PC-3 (cell line): ENCODE data around the gene PLXNB1. TPM values are rescaled to one million over a fixed set of nuclear protein-coding genes. Genes with fewer than 3 reads are reported as not detected.

Source experiments
- ATAC-seq: fragments of 200-7000 bp; cut with Tn5 transposase; 2 replicates; pipeline ENCODE4 v1.9.1; 2020; ENCODE audit warnings: mild to moderate bottlenecking, moderate library complexity
- BruUV-seq: library from RNA; stranded (reverse); fragments of 400-500 nt; replicated peaks from 2 replicates; lab custom pipeline; 2021; lab: Mats Ljungman, UMichigan
- CTCF ChIA-PET: fragments of 300-600 bp; sonication (Branson Sonifier 250); formaldehyde crosslinking; loops from one replicate; lab custom pipeline; 2022; ENCODE audit warnings: antibody characterized with exemption; lab: Charles Lee
- POLR2A ChIA-PET: fragments of 300-600 bp; sonication (Branson Sonifier 250); formaldehyde crosslinking; loops from one replicate; lab custom pipeline; 2022; ENCODE audit warnings: antibody characterized with exemption; ENCODE audit not compliant: unreplicated experiment; lab: Charles Lee
- DNase-seq: peaks from one replicate; pipeline ENCODE4 v3.0.0-alpha.2; 2015
- H2AFZ ChIP-seq: fragments of 300-600 bp; sonication (generic); 2 replicates; pipeline ENCODE4 v1.6.0; 2016; ENCODE audit warnings: antibody characterized with exemption, low read length
- H3F3A ChIP-seq: fragments of 300-600 bp; sonication (generic); one replicate; pipeline ENCODE4 v1.6.0; 2017; ENCODE audit warnings: antibody characterized with exemption, low read length, control low read depth, mild to moderate bottlenecking; ENCODE audit not compliant: unreplicated experiment
- H3K27ac ChIP-seq: fragments of 300-600 bp; sonication (generic); 2 replicates; pipeline ENCODE4 v1.5.1; 2016; ENCODE audit warnings: mild to moderate bottlenecking, low read length
- H3K27me3 ChIP-seq: fragments of 300-600 bp; sonication (generic); 2 replicates; pipeline ENCODE4 v1.6.1; 2016; ENCODE audit warnings: low read length, mixed read lengths
- H3K36me3 ChIP-seq: fragments of 300-600 bp; sonication (generic); 2 replicates; pipeline ENCODE4 v1.6.1; 2016; ENCODE audit warnings: low read depth, mixed run types, low read length, mixed read lengths
- H3K4me1 ChIP-seq: fragments of 300-600 bp; sonication (generic); 2 replicates; pipeline ENCODE4 v1.5.1; 2016; ENCODE audit warnings: low read length; ENCODE audit not compliant: insufficient read depth
- H3K4me2 ChIP-seq: fragments of 300-600 bp; sonication (generic); 2 replicates; pipeline ENCODE4 v1.6.0; 2016; ENCODE audit warnings: low read length
- H3K4me3 ChIP-seq: fragments of 300-600 bp; sonication (generic); 2 replicates; pipeline ENCODE4 v1.5.1; 2016; ENCODE audit warnings: mild to moderate bottlenecking, low read length, mixed read lengths
- H3K79me2 ChIP-seq: fragments of 300-600 bp; sonication (generic); 2 replicates; pipeline ENCODE4 v1.6.1; 2017; ENCODE audit warnings: low read length, mixed read lengths
- H3K9ac ChIP-seq: fragments of 300-600 bp; sonication (generic); 2 replicates; pipeline ENCODE4 v1.6.0; 2016; ENCODE audit warnings: mild to moderate bottlenecking, low read length
- H3K9me2 ChIP-seq: fragments of 300-600 bp; sonication (generic); replicated peaks from 2 replicates; pipeline ENCODE4 v1.6.1; 2016; ENCODE audit warnings: mixed run types, low read length, mixed read lengths
- H3K9me3 ChIP-seq: fragments of 300-600 bp; sonication (generic); 2 replicates; pipeline ENCODE4 v1.6.1; 2016; ENCODE audit warnings: low read length, mixed read lengths
- H4K20me1 ChIP-seq: fragments of 300-600 bp; sonication (generic); 2 replicates; pipeline ENCODE4 v1.6.1; 2016; ENCODE audit warnings: low read length, mixed read lengths
- EZH2 ChIP-seq: fragments of 300-600 bp; sonication (generic); IDR thresholded peaks from one replicate; pipeline ENCODE4 v1.6.1; 2017; ENCODE audit warnings: antibody characterized with exemption, mild to moderate bottlenecking, low read length; ENCODE audit not compliant: unreplicated experiment
- EZH2phosphoT487 ChIP-seq: fragments of 300-600 bp; sonication (generic); IDR thresholded peaks from 2 replicates; pipeline ENCODE4 v1.6.1; 2018; ENCODE audit warnings: mild to moderate bottlenecking, antibody characterized with exemption, low read length, borderline replicate concordance
- intact Hi-C: fragments of 100-400 bp; cut with micrococcal nuclease; formaldehyde crosslinking; loops from 2 replicates; pipeline ENCODE4 v1.9.0; 2023
- total RNA-seq: library from RNA; depleted of rRNA; stranded (reverse); fragments of >200 nt; gene quantifications from 2 replicates; pipeline ENCODE4 v1.2.3, GENCODE V29; 2014
- TF ChIP-seq, protein P1 (sequence below): fragments of 300-600 bp; sonication (generic); conservative IDR thresholded peaks from 2 replicates; pipeline ENCODE4 v1.5.1; 2017; ENCODE audit warnings: antibody characterized with exemption, low read depth, mild to moderate bottlenecking, low read length

PLXNB1 gene
- total RNA-seq, 1 experiment from 2014 or later, result 35.4 TPM

- ChIA-PET CTCF (interaction anchor here (1.9 kb wide), 1 partner anchor 13 kb away, joined by 7 read pairs; no protein-coding TSS in a partner anchor), POLR2A (no interaction called here)
- peaks cover 8% of the 10 kb centered on the region; the same call in 1 of the 2 replicates for H3K9me3 ChIP-seq
- no TSS peak for BruUV-seq
- H3K9ac ChIP-seq, result no peak overlapping the region
- no peaks in the 10 kb centered on the region for H4K20me1 ChIP-seq
- H3K9me2 ChIP-seq, result no peaks in the 10 kb centered on the region
- H2AFZ ChIP-seq, result no peak overlapping the region
- H3F3A ChIP-seq, result no peaks in the 10 kb centered on the region
- no peak overlapping the region for H3K4me3 ChIP-seq
- TF ChIP-seq EZH2phosphoT487 (no peak), EZH2 (no peak)
- TF ChIP-seq, protein P1, sequence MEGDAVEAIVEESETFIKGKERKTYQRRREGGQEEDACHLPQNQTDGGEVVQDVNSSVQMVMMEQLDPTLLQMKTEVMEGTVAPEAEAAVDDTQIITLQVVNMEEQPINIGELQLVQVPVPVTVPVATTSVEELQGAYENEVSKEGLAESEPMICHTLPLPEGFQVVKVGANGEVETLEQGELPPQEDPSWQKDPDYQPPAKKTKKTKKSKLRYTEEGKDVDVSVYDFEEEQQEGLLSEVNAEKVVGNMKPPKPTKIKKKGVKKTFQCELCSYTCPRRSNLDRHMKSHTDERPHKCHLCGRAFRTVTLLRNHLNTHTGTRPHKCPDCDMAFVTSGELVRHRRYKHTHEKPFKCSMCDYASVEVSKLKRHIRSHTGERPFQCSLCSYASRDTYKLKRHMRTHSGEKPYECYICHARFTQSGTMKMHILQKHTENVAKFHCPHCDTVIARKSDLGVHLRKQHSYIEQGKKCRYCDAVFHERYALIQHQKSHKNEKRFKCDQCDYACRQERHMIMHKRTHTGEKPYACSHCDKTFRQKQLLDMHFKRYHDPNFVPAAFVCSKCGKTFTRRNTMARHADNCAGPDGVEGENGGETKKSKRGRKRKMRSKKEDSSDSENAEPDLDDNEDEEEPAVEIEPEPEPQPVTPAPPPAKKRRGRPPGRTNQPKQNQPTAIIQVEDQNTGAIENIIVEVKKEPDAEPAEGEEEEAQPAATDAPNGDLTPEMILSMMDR, result no peak
- peaks cover 27% of the 10 kb centered on the region for H3K27me3 ChIP-seq
- DNase-seq (peak; percentile 44), ATAC-seq (peak; percentile 74; the same call in 1 of the 2 replicates)
- H3K36me3 ChIP-seq, result no peaks in the 10 kb centered on the region; the same call in 1 of the 2 replicates
- H3K4me2 ChIP-seq, result no peak overlapping the region
- no peak overlapping the region for H3K27ac ChIP-seq
- intact Hi-C loops, result no loop called here
- no peaks in the 10 kb centered on the region for H3K4me1 ChIP-seq
- no peaks in the 10 kb centered on the region for H3K79me2 ChIP-seq
These were observed 42.3 kb downstream of the PLXNB1 start for GRCh38 chr3:48387634-48388033.

DNA sequence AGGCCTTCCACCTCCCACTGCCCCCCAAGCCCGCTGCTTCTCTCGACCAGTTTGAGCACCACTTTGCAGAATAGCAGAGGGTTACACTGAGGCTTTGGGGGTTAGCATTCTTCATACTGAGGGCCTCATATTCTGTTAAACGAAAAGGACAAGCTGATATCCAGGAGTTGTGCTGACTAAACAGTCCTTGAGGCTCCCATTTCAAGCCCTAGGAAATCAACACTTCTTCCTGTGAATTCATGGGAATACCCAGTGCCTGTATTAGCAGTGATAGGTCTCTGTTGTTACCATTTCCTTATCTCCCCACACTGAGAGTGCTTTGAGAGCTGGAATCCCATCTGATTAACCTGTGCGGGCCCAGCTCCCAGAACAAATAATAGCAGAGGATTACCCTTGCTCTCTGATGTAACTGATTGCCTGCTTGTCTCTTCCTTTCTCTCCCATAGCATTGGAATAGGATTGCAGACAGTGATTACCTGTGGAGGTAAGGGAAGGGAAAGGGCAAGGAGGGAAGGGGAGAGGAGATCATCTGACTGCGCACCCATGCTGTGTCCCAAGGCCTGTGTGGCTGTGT lies 56.9 kb downstream of the PLXNB1 start:
- TF ChIP-seq EZH2 (no peak), EZH2phosphoT487 (no peak)
- TF ChIP-seq, protein P1, result no peak
- ATAC-seq (no peak), DNase-seq (no peak)
- H3K27ac ChIP-seq, result no peak overlapping the region
- CTCF ChIA-PET, result no interaction called here
- H3K9me2 ChIP-seq, result no peaks in the 10 kb centered on the region
- H3K9ac ChIP-seq, result no peak overlapping the region
- H3K36me3 ChIP-seq, result no peaks in the 10 kb centered on the region
- no TSS peak for BruUV-seq
- H3F3A ChIP-seq, result no peaks in the 10 kb centered on the region
- no peaks in the 10 kb centered on the region for H3K79me2 ChIP-seq
- POLR2A ChIA-PET, result no interaction called here
- no peaks in the 10 kb centered on the region for H3K9me3 ChIP-seq
- H3K4me3 ChIP-seq, result no peak overlapping the region
- intact Hi-C loops, result no loop called here
- no peak overlapping the region for H2AFZ ChIP-seq
- H3K4me1 ChIP-seq, result no peaks in the 10 kb centered on the region
- no peaks in the 10 kb centered on the region for H3K27me3 ChIP-seq
- no peak overlapping the region for H3K4me2 ChIP-seq
- no peaks in the 10 kb centered on the region for H4K20me1 ChIP-seq

- CTCF ChIA-PET, result no interaction called here
These were observed 57.5 kb downstream of the PLXNB1 start for GRCh38 chr3:48372377-48372770.

More at GRCh38 chr3:48372377-48372770, 57.5 kb downstream of the PLXNB1 start:
- Histone ChIP-seq H2AFZ (no peak overlapping the region), H3F3A (no peaks in the 10 kb centered on the region), H3K36me3 (no peaks in the 10 kb centered on the region), H3K9me3 (no peaks in the 10 kb centered on the region), H3K79me2 (no peaks in the 10 kb centered on the region), H4K20me1 (no peaks in the 10 kb centered on the region), H3K9ac (no peak overlapping the region), H3K4me1 (no peaks in the 10 kb centered on the region), H3K9me2 (no peaks in the 10 kb centered on the region), H3K27me3 (no peaks in the 10 kb centered on the region), H3K4me3 (no peak overlapping the region), H3K4me2 (no peak overlapping the region), H3K27ac (no peak overlapping the region)
- ATAC-seq, result no peak
- POLR2A ChIA-PET, result interaction anchor here (0.6 kb wide), 1 partner anchor 347 kb away, joined by 7 read pairs; no protein-coding TSS in a partner anchor
- TF ChIP-seq, protein P1, result no peak
- no peak for TF ChIP-seq EZH2phosphoT487
- TF ChIP-seq EZH2, result no peak
- intact Hi-C loops, result no loop called here
- no TSS peak for BruUV-seq
- DNase-seq, result no peak
